ENCODE data around the gene PPIB.

DNA sequence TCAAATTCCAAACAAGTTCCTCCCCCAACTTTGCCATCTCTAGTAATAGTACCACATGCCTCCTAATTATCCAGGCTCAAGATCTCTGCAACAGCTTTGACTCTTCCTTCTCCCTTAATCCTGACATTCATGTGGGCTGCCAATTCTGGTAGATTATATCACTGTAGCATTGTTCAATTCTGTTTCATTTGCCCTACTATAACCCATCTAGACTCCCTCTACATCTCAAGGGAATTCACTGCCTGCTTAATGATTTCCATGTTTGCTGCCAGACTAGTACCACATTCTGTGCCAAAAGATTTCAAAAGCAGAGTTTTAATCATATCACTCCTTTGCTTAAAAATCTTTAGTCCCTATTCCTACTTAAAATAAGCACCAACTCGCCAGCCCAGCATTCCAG, 34.6 kb upstream of the PPIB start:
- TF ChIP-seq NPAS2 (CRISPR knock-in tag; IDR thresholded peaks at IDR 0.05; ENCODE audit: borderline replicate concordance) (no peak), RAD21 (conservative IDR thresholded peaks at IDR 0.05 in 1 of 2, IDR thresholded peaks at IDR 0.05 in 1 of 2) (no peak), POLR2A (IDR thresholded peaks at IDR 0.05; ENCODE audit: low read length) (no peak), EP300 (IDR thresholded peaks at IDR 0.05) (no peak), SMC3 (IDR thresholded peaks at IDR 0.05) (no peak), REST (IDR thresholded peaks at IDR 0.05) (no peak), CHD4 (IDR thresholded peaks at IDR 0.05; ENCODE audit: borderline replicate concordance) (no peak), RARB (CRISPR knock-in tag; IDR thresholded peaks at IDR 0.05) (no peak), HDAC2 (IDR thresholded peaks at IDR 0.05) (no peak), PBX3 (IDR thresholded peaks at IDR 0.05) (no peak), MAFK (IDR thresholded peaks at IDR 0.05; ENCODE audit: partially characterized antibody) (no peak)
- TF ChIP-seq, protein P1, sequence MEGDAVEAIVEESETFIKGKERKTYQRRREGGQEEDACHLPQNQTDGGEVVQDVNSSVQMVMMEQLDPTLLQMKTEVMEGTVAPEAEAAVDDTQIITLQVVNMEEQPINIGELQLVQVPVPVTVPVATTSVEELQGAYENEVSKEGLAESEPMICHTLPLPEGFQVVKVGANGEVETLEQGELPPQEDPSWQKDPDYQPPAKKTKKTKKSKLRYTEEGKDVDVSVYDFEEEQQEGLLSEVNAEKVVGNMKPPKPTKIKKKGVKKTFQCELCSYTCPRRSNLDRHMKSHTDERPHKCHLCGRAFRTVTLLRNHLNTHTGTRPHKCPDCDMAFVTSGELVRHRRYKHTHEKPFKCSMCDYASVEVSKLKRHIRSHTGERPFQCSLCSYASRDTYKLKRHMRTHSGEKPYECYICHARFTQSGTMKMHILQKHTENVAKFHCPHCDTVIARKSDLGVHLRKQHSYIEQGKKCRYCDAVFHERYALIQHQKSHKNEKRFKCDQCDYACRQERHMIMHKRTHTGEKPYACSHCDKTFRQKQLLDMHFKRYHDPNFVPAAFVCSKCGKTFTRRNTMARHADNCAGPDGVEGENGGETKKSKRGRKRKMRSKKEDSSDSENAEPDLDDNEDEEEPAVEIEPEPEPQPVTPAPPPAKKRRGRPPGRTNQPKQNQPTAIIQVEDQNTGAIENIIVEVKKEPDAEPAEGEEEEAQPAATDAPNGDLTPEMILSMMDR (IDR thresholded peaks at IDR 0.05): no peak
- TF ChIP-seq, protein P2, sequence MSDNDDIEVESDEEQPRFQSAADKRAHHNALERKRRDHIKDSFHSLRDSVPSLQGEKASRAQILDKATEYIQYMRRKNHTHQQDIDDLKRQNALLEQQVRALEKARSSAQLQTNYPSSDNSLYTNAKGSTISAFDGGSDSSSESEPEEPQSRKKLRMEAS (IDR thresholded peaks at IDR 0.05): no peak
